SU-DHL-6 (cell line): Measurements from ENCODE around the gene SPIRE2.

ENCODE experiments used
- H2AFZ ChIP-seq: fragments of 200-600 bp; sonication (generic); 2 replicates; pipeline ENCODE4 v1.6.1; 2014; ENCODE audit warnings: low read depth, mild to moderate bottlenecking, moderate library complexity, mixed read lengths, antibody characterized with exemption, low read length; ENCODE audit not compliant: severe bottlenecking
- H3F3A ChIP-seq: fragments of 200-600 bp; shearing (Covaris generic); 2 replicates; pipeline ENCODE4 v1.6.0; 2016; ENCODE audit warnings: antibody characterized with exemption, mild to moderate bottlenecking; ENCODE audit not compliant: insufficient read depth
- H3K27ac ChIP-seq: fragments of 200-600 bp; sonication (generic); 2 replicates; pipeline ENCODE4 v1.5.1; 2016; ENCODE audit warnings: low read depth, mild to moderate bottlenecking, low read length, moderate library complexity, mixed read lengths
- H3K27me3 ChIP-seq: fragments of 200-600 bp; sonication (generic), shearing (Covaris generic); 2 replicates; pipeline ENCODE4 v1.6.0; 2014; ENCODE audit warnings: mild to moderate bottlenecking, low read length
- H3K36me3 ChIP-seq: fragments of 200-600 bp; sonication (generic); 2 replicates; pipeline ENCODE4 v1.6.1; 2014; ENCODE audit warnings: mild to moderate bottlenecking, low read length, mixed read lengths
- H3K4me2 ChIP-seq: fragments of 300-600, 200-600 bp; shearing (Covaris generic), sonication (generic); 2 replicates; pipeline ENCODE4 v1.6.0; 2014; ENCODE audit warnings: low read length, low read depth, mild to moderate bottlenecking; ENCODE audit not compliant: poor library complexity, severe bottlenecking
- H3K4me3 ChIP-seq: fragments of 200-600 bp; sonication (generic); 2 replicates; pipeline ENCODE4 v1.5.1; 2014; ENCODE audit warnings: antibody characterized with exemption, low read length, mild to moderate bottlenecking, mixed read lengths; ENCODE audit not compliant: insufficient read depth, poor library complexity, severe bottlenecking
- H3K79me2 ChIP-seq: fragments of 200-600 bp; sonication (generic); 2 replicates; pipeline ENCODE4 v1.6.1; 2014; ENCODE audit warnings: mild to moderate bottlenecking, low read length, moderate library complexity; ENCODE audit not compliant: insufficient read depth
- H3K9ac ChIP-seq: fragments of 200-600 bp; sonication (generic); 2 replicates; pipeline ENCODE4 v1.7.0; 2014; ENCODE audit warnings: mild to moderate bottlenecking, low read length
- H3K9me2 ChIP-seq: fragments of 200-600 bp; sonication (generic); replicated peaks from 2 replicates; pipeline ENCODE4 v1.6.1; 2014; ENCODE audit warnings: low read length; ENCODE audit not compliant: insufficient read depth
- H3K9me3 ChIP-seq: fragments of 200-600 bp; sonication (generic); 2 replicates; pipeline ENCODE4 v1.6.1; 2014; ENCODE audit warnings: low read length, mixed read lengths; ENCODE audit not compliant: insufficient read depth
- H4K20me1 ChIP-seq: fragments of 200-600 bp; sonication (generic); 2 replicates; pipeline ENCODE4 v1.6.1; 2014; ENCODE audit warnings: low read depth, mild to moderate bottlenecking, antibody characterized with exemption, low read length, moderate library complexity, mixed read lengths
- EZH2phosphoT487 ChIP-seq: fragments of 200-600 bp; sonication (generic), shearing (Covaris generic); conservative IDR thresholded peaks from 2 replicates; pipeline ENCODE4 v1.6.1; 2018; ENCODE audit warnings: mild to moderate bottlenecking, antibody characterized with exemption, low read length, moderate library complexity, mixed read lengths
- TF ChIP-seq, protein P1 (sequence below): fragments of 200-600 bp; sonication (generic); IDR thresholded peaks from one replicate; pipeline ENCODE4 v1.5.1; 2017; ENCODE audit warnings: antibody characterized with exemption, mild to moderate bottlenecking, low read length, moderate library complexity; ENCODE audit not compliant: insufficient read depth, poor library complexity, severe bottlenecking

The SPIRE2 gene

DNA sequence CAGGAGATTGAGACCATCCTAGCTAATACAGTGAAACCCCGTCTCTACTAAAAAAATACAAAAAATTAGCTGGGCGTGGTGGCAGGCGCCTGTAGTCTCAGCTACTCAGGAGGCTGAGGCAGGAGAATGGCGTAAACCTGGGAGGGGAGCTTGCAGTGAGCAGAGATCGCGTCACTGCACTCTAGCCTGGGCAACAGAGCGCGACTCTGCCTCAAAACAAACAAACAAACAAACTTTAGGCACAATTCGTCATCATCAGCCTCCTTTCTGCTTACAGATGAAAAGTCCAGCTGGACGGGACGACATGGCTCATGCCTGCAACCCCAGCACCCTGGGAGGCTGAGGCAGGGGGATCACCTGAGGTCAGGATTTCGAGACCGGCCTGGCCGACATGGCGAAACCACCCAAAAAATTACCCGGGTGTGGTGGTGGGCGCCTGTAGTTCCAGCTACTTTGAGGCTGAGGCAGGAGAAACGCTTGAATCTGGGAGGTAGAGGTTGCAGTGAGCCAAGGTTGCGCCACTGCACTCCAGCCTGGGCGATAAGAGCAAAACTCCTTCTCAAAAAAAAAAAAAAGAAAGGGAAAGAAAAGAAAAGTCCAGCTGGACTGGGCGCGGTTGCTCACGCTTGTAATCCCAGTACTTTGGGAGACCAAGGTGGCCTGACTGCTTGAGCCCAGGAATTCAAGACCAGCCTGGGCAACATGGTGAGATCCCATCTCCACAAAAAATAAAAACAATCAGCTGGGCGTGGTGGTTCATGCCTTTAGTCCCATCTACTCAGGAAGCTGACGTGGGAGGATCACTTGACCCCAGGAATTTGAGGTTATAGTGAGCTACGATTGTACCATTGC is 1.5 kb upstream of the SPIRE2 start:
- Histone ChIP-seq H3K9ac (no peak overlapping the region), H3K27ac (no peak overlapping the region), H3K4me2 (no peak overlapping the region), H3K79me2 (no peaks in the 10 kb centered on the region), H3K4me3 (no peak overlapping the region), H3K9me3 (no peaks in the 10 kb centered on the region), H3K9me2 (no peaks in the 10 kb centered on the region), H3F3A (no peaks in the 10 kb centered on the region), H4K20me1 (no peaks in the 10 kb centered on the region), H3K27me3 (no peaks in the 10 kb centered on the region), H2AFZ (no peak overlapping the region), H3K36me3 (no peaks in the 10 kb centered on the region)
- TF ChIP-seq, protein P1, sequence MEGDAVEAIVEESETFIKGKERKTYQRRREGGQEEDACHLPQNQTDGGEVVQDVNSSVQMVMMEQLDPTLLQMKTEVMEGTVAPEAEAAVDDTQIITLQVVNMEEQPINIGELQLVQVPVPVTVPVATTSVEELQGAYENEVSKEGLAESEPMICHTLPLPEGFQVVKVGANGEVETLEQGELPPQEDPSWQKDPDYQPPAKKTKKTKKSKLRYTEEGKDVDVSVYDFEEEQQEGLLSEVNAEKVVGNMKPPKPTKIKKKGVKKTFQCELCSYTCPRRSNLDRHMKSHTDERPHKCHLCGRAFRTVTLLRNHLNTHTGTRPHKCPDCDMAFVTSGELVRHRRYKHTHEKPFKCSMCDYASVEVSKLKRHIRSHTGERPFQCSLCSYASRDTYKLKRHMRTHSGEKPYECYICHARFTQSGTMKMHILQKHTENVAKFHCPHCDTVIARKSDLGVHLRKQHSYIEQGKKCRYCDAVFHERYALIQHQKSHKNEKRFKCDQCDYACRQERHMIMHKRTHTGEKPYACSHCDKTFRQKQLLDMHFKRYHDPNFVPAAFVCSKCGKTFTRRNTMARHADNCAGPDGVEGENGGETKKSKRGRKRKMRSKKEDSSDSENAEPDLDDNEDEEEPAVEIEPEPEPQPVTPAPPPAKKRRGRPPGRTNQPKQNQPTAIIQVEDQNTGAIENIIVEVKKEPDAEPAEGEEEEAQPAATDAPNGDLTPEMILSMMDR, result no peak
- no peak for TF ChIP-seq EZH2phosphoT487

DNA sequence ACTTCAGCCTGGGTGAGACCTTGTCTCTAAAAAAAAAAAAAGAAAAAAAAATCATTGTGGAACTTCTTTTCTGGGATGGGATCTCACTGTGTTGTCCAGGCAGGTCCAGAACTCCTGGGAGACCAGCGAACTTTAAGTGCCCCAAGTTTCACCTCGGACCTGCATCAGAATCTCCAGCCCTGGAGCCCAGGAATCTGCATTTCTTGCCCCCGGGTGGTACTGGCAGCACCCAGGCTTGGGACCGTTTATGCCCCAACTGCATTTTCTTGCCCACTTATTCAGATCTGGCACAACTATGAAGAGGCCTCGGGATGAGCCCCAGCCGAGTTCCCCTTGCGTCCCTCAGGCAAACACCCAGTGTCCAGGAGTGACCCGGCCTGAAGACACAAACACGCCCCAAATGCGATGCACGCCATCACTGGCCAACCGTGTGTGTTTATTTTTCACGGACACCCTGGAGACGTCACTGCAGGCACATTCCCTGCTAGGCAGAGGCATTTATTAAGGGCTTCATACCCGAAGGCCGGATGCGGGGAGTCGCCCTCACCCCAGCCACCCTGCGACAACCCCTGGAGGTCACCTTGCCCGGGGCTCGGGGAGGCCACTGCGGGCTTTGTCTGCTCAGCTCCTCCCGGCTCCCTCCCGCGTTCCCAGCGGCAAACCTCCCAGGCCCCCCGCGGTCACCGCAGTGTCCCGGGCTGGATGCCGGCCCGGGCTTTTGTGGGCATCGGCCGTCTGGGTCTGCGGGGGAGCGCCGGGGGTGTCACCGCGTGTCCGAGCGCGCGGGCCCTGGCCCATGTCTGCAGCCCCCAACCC is 684 bp upstream of the SPIRE2 start:
- Histone ChIP-seq H3K9me3 (no peaks in the 10 kb centered on the region), H2AFZ (no peak overlapping the region), H3F3A (no peaks in the 10 kb centered on the region), H3K27ac (no peak overlapping the region), H3K4me2 (peak overlapping the region; percentile 41), H3K4me3 (peak overlapping the region; percentile 43), H3K9me2 (no peaks in the 10 kb centered on the region), H3K27me3 (no peaks in the 10 kb centered on the region), H3K79me2 (no peaks in the 10 kb centered on the region), H3K36me3 (no peaks in the 10 kb centered on the region), H3K9ac (0 out of 2 replicates have a peak overlapping the region, but pooled peaks have one; percentile 11), H4K20me1 (no peaks in the 10 kb centered on the region)
- no peak for TF ChIP-seq EZH2phosphoT487
- TF ChIP-seq, protein P1, result no peak

DNA sequence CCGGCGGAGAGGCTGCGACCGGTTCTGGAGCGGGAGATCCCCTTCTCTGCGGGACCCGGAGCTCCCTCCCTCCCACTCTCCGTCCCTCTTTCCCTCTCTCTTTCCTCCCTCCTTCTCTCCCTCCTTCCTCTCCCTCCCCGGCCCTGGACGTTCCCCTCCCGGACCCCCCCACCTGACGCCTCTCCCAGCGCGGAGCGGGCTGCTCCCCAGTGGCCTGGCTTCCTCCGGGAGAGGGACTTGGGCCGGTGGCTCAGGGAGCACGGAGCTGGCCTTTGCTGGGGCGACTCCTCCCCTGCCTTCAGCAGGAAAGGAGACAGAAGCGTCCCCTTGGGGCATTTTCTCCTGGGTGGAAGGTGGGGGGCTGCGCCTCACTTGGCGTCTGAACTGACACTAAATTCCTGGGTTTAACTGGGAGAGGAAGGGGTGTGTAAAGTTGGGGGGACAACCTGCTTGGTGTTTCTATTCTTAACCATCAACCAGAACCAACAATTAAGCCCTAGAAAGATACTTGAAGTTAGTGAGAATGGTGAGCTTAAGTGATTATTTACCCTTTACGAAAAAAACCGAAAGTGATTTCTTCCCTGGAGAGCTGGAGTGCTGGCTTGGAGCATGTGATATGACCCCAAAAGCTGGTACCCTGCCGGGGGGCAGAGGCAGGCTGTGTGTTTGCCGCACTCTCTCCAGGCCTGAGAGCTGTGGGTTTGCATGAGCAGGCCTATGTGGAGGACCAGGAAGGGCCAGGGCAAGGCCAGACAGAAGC is 775 bp downstream of the SPIRE2 start:
- H3F3A ChIP-seq, result no peaks in the 10 kb centered on the region
- no peak overlapping the region for H3K9ac ChIP-seq
- H2AFZ ChIP-seq, result no peak overlapping the region
- H3K9me3 ChIP-seq, result no peaks in the 10 kb centered on the region
- TF ChIP-seq, protein P1, result no peak
- TF ChIP-seq EZH2phosphoT487, result no peak
- H3K9me2 ChIP-seq, result no peaks in the 10 kb centered on the region
- no peaks in the 10 kb centered on the region for H4K20me1 ChIP-seq
- H3K79me2 ChIP-seq, result no peaks in the 10 kb centered on the region
- no peaks in the 10 kb centered on the region for H3K27me3 ChIP-seq
- no peaks in the 10 kb centered on the region for H3K36me3 ChIP-seq
- no peak overlapping the region for H3K4me3 ChIP-seq
- peak overlapping the region; percentile 24 for H3K4me2 ChIP-seq
- no peak overlapping the region for H3K27ac ChIP-seq
